PC-3 (cell line): ENCODE results near the gene GLI3. TPM values are rescaled to one million over a fixed set of nuclear protein-coding genes. Genes with fewer than 3 reads are reported as not detected.

Experiments used
- ATAC-seq: fragments of 200-7000 bp; cut with Tn5 transposase; 2 replicates; pipeline ENCODE4 v1.9.1; 2020; ENCODE audit warnings: mild to moderate bottlenecking, moderate library complexity
- BruUV-seq: library from RNA; stranded (reverse); fragments of 400-500 nt; replicated peaks from 2 replicates; lab custom pipeline; 2021; lab: Mats Ljungman, UMichigan
- CTCF ChIA-PET: fragments of 300-600 bp; sonication (Branson Sonifier 250); formaldehyde crosslinking; loops from one replicate; lab custom pipeline; 2022; ENCODE audit warnings: antibody characterized with exemption; lab: Charles Lee
- POLR2A ChIA-PET: fragments of 300-600 bp; sonication (Branson Sonifier 250); formaldehyde crosslinking; loops from one replicate; lab custom pipeline; 2022; ENCODE audit warnings: antibody characterized with exemption; ENCODE audit not compliant: unreplicated experiment; lab: Charles Lee
- DNase-seq: peaks from one replicate; pipeline ENCODE4 v3.0.0-alpha.2; 2015
- H2AFZ ChIP-seq: fragments of 300-600 bp; sonication (generic); 2 replicates; pipeline ENCODE4 v1.6.0; 2016; ENCODE audit warnings: antibody characterized with exemption, low read length
- H3F3A ChIP-seq: fragments of 300-600 bp; sonication (generic); one replicate; pipeline ENCODE4 v1.6.0; 2017; ENCODE audit warnings: antibody characterized with exemption, low read length, control low read depth, mild to moderate bottlenecking; ENCODE audit not compliant: unreplicated experiment
- H3K27ac ChIP-seq: fragments of 300-600 bp; sonication (generic); 2 replicates; pipeline ENCODE4 v1.5.1; 2016; ENCODE audit warnings: mild to moderate bottlenecking, low read length
- H3K27me3 ChIP-seq: fragments of 300-600 bp; sonication (generic); 2 replicates; pipeline ENCODE4 v1.6.1; 2016; ENCODE audit warnings: low read length, mixed read lengths
- H3K36me3 ChIP-seq: fragments of 300-600 bp; sonication (generic); 2 replicates; pipeline ENCODE4 v1.6.1; 2016; ENCODE audit warnings: low read depth, mixed run types, low read length, mixed read lengths
- H3K4me1 ChIP-seq: fragments of 300-600 bp; sonication (generic); 2 replicates; pipeline ENCODE4 v1.5.1; 2016; ENCODE audit warnings: low read length; ENCODE audit not compliant: insufficient read depth
- H3K4me2 ChIP-seq: fragments of 300-600 bp; sonication (generic); 2 replicates; pipeline ENCODE4 v1.6.0; 2016; ENCODE audit warnings: low read length
- H3K4me3 ChIP-seq: fragments of 300-600 bp; sonication (generic); 2 replicates; pipeline ENCODE4 v1.5.1; 2016; ENCODE audit warnings: mild to moderate bottlenecking, low read length, mixed read lengths
- H3K79me2 ChIP-seq: fragments of 300-600 bp; sonication (generic); 2 replicates; pipeline ENCODE4 v1.6.1; 2017; ENCODE audit warnings: low read length, mixed read lengths
- H3K9ac ChIP-seq: fragments of 300-600 bp; sonication (generic); 2 replicates; pipeline ENCODE4 v1.6.0; 2016; ENCODE audit warnings: mild to moderate bottlenecking, low read length
- H3K9me2 ChIP-seq: fragments of 300-600 bp; sonication (generic); replicated peaks from 2 replicates; pipeline ENCODE4 v1.6.1; 2016; ENCODE audit warnings: mixed run types, low read length, mixed read lengths
- H3K9me3 ChIP-seq: fragments of 300-600 bp; sonication (generic); 2 replicates; pipeline ENCODE4 v1.6.1; 2016; ENCODE audit warnings: low read length, mixed read lengths
- H4K20me1 ChIP-seq: fragments of 300-600 bp; sonication (generic); 2 replicates; pipeline ENCODE4 v1.6.1; 2016; ENCODE audit warnings: low read length, mixed read lengths
- CTCF ChIP-seq: fragments of 300-600 bp; sonication (generic); conservative IDR thresholded peaks from 2 replicates; pipeline ENCODE4 v1.5.1; 2017; ENCODE audit warnings: antibody characterized with exemption, low read depth, mild to moderate bottlenecking, low read length
- EZH2 ChIP-seq: fragments of 300-600 bp; sonication (generic); IDR thresholded peaks from one replicate; pipeline ENCODE4 v1.6.1; 2017; ENCODE audit warnings: antibody characterized with exemption, mild to moderate bottlenecking, low read length; ENCODE audit not compliant: unreplicated experiment
- EZH2phosphoT487 ChIP-seq: fragments of 300-600 bp; sonication (generic); IDR thresholded peaks from 2 replicates; pipeline ENCODE4 v1.6.1; 2018; ENCODE audit warnings: mild to moderate bottlenecking, antibody characterized with exemption, low read length, borderline replicate concordance
- intact Hi-C: fragments of 100-400 bp; cut with micrococcal nuclease; formaldehyde crosslinking; loops from 2 replicates; pipeline ENCODE4 v1.9.0; 2023
- total RNA-seq: library from RNA; depleted of rRNA; stranded (reverse); fragments of >200 nt; gene quantifications from 2 replicates; pipeline ENCODE4 v1.2.3, GENCODE V29; 2014

GLI3 gene
- total RNA-seq, 1 experiment from 2014 or later = 3.5 TPM

DNA sequence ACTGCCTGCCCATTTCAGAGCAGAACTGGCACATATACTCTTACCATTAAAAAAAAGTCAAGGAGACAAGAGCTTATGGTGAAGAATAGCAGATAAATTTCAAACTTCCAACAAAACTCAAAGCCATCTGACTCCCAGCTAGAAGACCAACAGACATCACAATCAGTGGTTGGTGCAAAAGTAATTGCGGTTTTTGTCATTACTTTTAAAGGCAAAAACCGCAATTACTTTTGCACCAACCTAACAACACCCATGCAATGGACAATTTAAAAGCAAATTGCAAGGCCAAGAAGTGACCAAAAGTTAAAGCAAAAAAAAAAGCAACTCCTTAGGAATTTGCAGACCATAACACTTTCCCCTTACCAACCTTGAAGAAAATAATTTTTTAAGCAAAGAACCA lies 18.8 kb downstream of the GLI3 start:
- Histone ChIP-seq H4K20me1 (no peaks in the 10 kb centered on the region), H3K27me3 (no peaks in the 10 kb centered on the region), H3F3A (no peaks in the 10 kb centered on the region), H3K4me2 (no peak overlapping the region), H3K27ac (no peak overlapping the region), H3K79me2 (no peaks in the 10 kb centered on the region), H3K36me3 (no peaks in the 10 kb centered on the region), H3K9me3 (no peaks in the 10 kb centered on the region), H3K9me2 (no peaks in the 10 kb centered on the region), H3K4me3 (no peak overlapping the region), H2AFZ (no peak overlapping the region), H3K4me1 (peaks cover 9% of the 10 kb centered on the region), H3K9ac (no peak overlapping the region)
- POLR2A ChIA-PET = no interaction called here
- CTCF ChIA-PET = no interaction called here
- ATAC-seq (no peak), DNase-seq (no peak)
- no peak for TF ChIP-seq EZH2phosphoT487
- TF ChIP-seq EZH2 = no peak
- no peak for TF ChIP-seq CTCF
- intact Hi-C loops = no loop called here
- no TSS peak for BruUV-seq

DNA sequence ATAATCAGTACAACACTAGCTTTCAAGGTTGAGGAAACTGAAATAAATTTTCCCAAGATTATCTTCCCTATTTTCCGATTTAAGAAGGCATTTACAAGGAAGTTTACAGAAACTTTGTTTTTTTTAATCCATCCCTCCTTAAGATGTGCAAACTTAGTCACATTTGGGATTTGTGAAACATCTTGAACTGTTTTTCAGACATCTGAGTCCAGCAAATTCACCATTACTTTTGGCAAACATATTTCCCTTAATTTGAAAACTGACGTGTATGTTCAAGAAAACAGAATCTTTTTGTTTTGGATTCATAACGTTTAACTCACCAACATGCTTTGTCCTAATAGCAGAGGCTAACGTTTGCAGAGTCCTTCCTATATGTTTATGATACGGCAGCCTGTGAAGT lies 19.5 kb downstream of the GLI3 start:
- Histone ChIP-seq H3K9me2 (no peaks in the 10 kb centered on the region), H3K9me3 (no peaks in the 10 kb centered on the region), H3K4me3 (no peak overlapping the region), H3K4me2 (no peak overlapping the region), H3K9ac (no peak overlapping the region), H4K20me1 (no peaks in the 10 kb centered on the region), H3K27me3 (no peaks in the 10 kb centered on the region), H3K4me1 (peaks cover 9% of the 10 kb centered on the region), H3F3A (no peaks in the 10 kb centered on the region), H3K79me2 (no peaks in the 10 kb centered on the region), H3K27ac (no peak overlapping the region), H2AFZ (no peak overlapping the region), H3K36me3 (no peaks in the 10 kb centered on the region)
- TF ChIP-seq EZH2 (no peak), EZH2phosphoT487 (no peak), CTCF (no peak)
- ChIA-PET POLR2A (no interaction called here), CTCF (no interaction called here)
- no TSS peak for BruUV-seq
- ATAC-seq (no peak), DNase-seq (no peak)
- intact Hi-C loops = no loop called here

- Histone ChIP-seq H3K9ac (no peak overlapping the region), H3K4me3 (no peak overlapping the region), H4K20me1 (no peaks in the 10 kb centered on the region), H3K36me3 (no peaks in the 10 kb centered on the region), H3K27ac (no peak overlapping the region), H3K9me3 (no peaks in the 10 kb centered on the region), H3K27me3 (no peaks in the 10 kb centered on the region), H3K4me1 (peaks cover 9% of the 10 kb centered on the region), H3F3A (no peaks in the 10 kb centered on the region), H3K4me2 (no peak overlapping the region), H3K9me2 (no peaks in the 10 kb centered on the region), H2AFZ (no peak overlapping the region), H3K79me2 (no peaks in the 10 kb centered on the region)
- BruUV-seq = no TSS peak
- TF ChIP-seq EZH2phosphoT487 = no peak
- no peak for TF ChIP-seq CTCF
- no peak for TF ChIP-seq EZH2
- DNase-seq = no peak
- POLR2A ChIA-PET = interaction anchor here (0.6 kb wide), 1 partner anchor 867 kb away, joined by 6 read pairs; no protein-coding TSS in a partner anchor
- intact Hi-C loops = no loop called here
- CTCF ChIA-PET = no interaction called here
- ATAC-seq = no peak
Observed at GRCh38 chr7:42217053-42217452, 20.0 kb downstream of the GLI3 start.
